Measurements from ENCODE around the gene P2RY14. TPM values are rescaled to one million over a fixed set of nuclear protein-coding genes. Genes with fewer than 3 reads are reported as not detected.

Gene P2RY14
- total and polyA plus RNA-seq, 2 experiments from 2014 or later: 0.95 TPM; not detected in 1

- H3K4me3 Mint-ChIP-seq: no peak overlapping the region
- Histone ChIP-seq H3K4me3 (no peak overlapping the region), H3K27ac (ENCODE audit: low read depth) (no peak overlapping the region; the same call in 1 of the 2 replicates), H3F3A (replicated peaks; ENCODE audit: low read depth) (no peaks in the 10 kb centered on the region), H3K4me2 (no peak overlapping the region), H3K79me2 (replicated peaks; ENCODE audit: insufficient read depth) (no peaks in the 10 kb centered on the region), H4K20me1 (replicated peaks; ENCODE audit: insufficient read depth) (no peaks in the 10 kb centered on the region), H3K4me1 (ENCODE audit: insufficient read depth) (peaks cover 19% of the 10 kb centered on the region), H2AFZ (no peak overlapping the region), H3K36me3 (ENCODE audit: insufficient read depth) (no peaks in the 10 kb centered on the region), H3K9me2 (ENCODE audit: insufficient read depth) (no peaks in the 10 kb centered on the region), H3K27me3 (ENCODE audit: insufficient read depth) (no peaks in the 10 kb centered on the region)
- no peak for DNase-seq (ENCODE audit: low spot score)
- peak; percentile 66 for ATAC-seq
- H3K27me3 Mint-ChIP-seq (ENCODE audit: insufficient read depth, low read depth, poor library complexity): no peaks in the 10 kb centered on the region
- no peak for TF ChIP-seq REST (IDR thresholded peaks at IDR 0.05; ENCODE audit: unreplicated experiment)
- 0 out of 2 replicates have a peak, but pooled peaks have one; percentile 30 for TF ChIP-seq ZNF462 (CRISPR knock-in tag; IDR thresholded peaks at IDR 0.05)
- peaks cover 17% of the 10 kb centered on the region; the same call in 2 of the 3 replicates for H3K4me1 Mint-ChIP-seq
- peaks cover 23% of the 10 kb centered on the region for H3K36me3 Mint-ChIP-seq (ENCODE audit: low read depth)
- no peak overlapping the region; the same call in 1 of the 2 replicates for H3K27ac Mint-ChIP-seq
- peaks cover 13% of the 10 kb centered on the region for H3K9me3 Mint-ChIP-seq
These were observed 61.4 kb downstream of the P2RY14 start for GRCh38 chr3:151216641-151217607.
